Ishikawa (cell line): Measurements from ENCODE around the gene RUSC2.
A peak's percentile ranks its signal among the peaks of the same experiment; 100 is the strongest.

Experiments
- CEBPB ChIP-seq: IDR thresholded peaks from 2 replicates; pipeline ENCODE4 v1.6.1; 2012
- CREB1 ChIP-seq: IDR thresholded peaks from 2 replicates; pipeline ENCODE4 v1.6.1; 2012; ENCODE audit warnings: low read depth
- EGR1 ChIP-seq: IDR thresholded peaks from 2 replicates; pipeline ENCODE4 v1.6.1; 2012
- EP300 ChIP-seq: IDR thresholded peaks from 2 replicates; pipeline ENCODE4 v1.6.1; 2012; ENCODE audit warnings: borderline replicate concordance
- FOXM1 ChIP-seq: IDR thresholded peaks from 2 replicates; pipeline ENCODE4 v1.6.1; 2012; ENCODE audit warnings: low read depth, borderline replicate concordance
- MAX ChIP-seq: IDR thresholded peaks from 2 replicates; pipeline ENCODE4 v1.6.1; 2012
- NFIC ChIP-seq: IDR thresholded peaks from 2 replicates; pipeline ENCODE4 v1.6.1; 2012
- RAD21 ChIP-seq: IDR thresholded peaks from 2 replicates; pipeline ENCODE4 v1.6.1; 2012; ENCODE audit warnings: low read depth
- REST ChIP-seq: IDR thresholded peaks from 2 replicates; pipeline ENCODE4 v1.6.1; 2012; ENCODE audit warnings: low read depth, mild to moderate bottlenecking
- TAF1 ChIP-seq: IDR thresholded peaks from 2 replicates; pipeline ENCODE4 v1.6.1; 2012; ENCODE audit warnings: low read depth, mild to moderate bottlenecking
- TCF12 ChIP-seq: IDR thresholded peaks from 2 replicates; pipeline ENCODE4 v1.6.1; 2012; ENCODE audit warnings: low read depth
- TEAD4 ChIP-seq: IDR thresholded peaks from 2 replicates; pipeline ENCODE4 v1.6.1; 2012
- USF1 ChIP-seq: IDR thresholded peaks from 2 replicates; pipeline ENCODE4 v1.6.1; 2012
- YY1 ChIP-seq: IDR thresholded peaks from 2 replicates; pipeline ENCODE4 v1.6.1; 2012; ENCODE audit warnings: low read depth
- ZBTB7A ChIP-seq: IDR thresholded peaks from 2 replicates; pipeline ENCODE4 v1.6.1; 2012; ENCODE audit warnings: low read depth

The RUSC2 gene

GRCh38 chr9:35517131-35517530, 27.2 kb downstream of the RUSC2 start:
- no peak for TF ChIP-seq REST
- no peak for TF ChIP-seq NFIC
- no peak for TF ChIP-seq TCF12
- no peak for TF ChIP-seq TEAD4
- TF ChIP-seq YY1 = no peak
- no peak for TF ChIP-seq TAF1
- no peak for TF ChIP-seq CREB1
- TF ChIP-seq USF1 = no peak
- no peak for TF ChIP-seq EGR1
- TF ChIP-seq ZBTB7A = no peak
- no peak for TF ChIP-seq RAD21

GRCh38 chr9:35517552-35518224, 27.8 kb downstream of the RUSC2 start:
- TF ChIP-seq MAX (no peak), TCF12 (no peak), TAF1 (no peak), EP300 (no peak), TEAD4 (no peak), YY1 (no peak), EGR1 (no peak), REST (no peak)

GRCh38 chr9:35518225-35518821, 28.4 kb downstream of the RUSC2 start:
- TF ChIP-seq TAF1 (no peak), MAX (peak; percentile 87), NFIC (peak; percentile 94), CREB1 (peak; percentile 67), EGR1 (no peak), RAD21 (peak; percentile 26), FOXM1 (peak; percentile 91), USF1 (no peak), ZBTB7A (no peak), CEBPB (peak; percentile 77), EP300 (peak; percentile 98), YY1 (0 out of 2 replicates have a peak, but pooled peaks have one; percentile 73), REST (no peak), TEAD4 (peak; percentile 100), TCF12 (peak; percentile 96)

- TF ChIP-seq EP300 (no peak), TCF12 (no peak), CREB1 (no peak), REST (no peak), TAF1 (no peak), TEAD4 (no peak), RAD21 (no peak), EGR1 (no peak), NFIC (no peak), ZBTB7A (no peak), YY1 (no peak), MAX (no peak; the same call in 1 of the 2 replicates)
Measured at GRCh38 chr9:35518981-35519679, 29.2 kb downstream of the RUSC2 start.
